ENCODE results near the gene ADIPOQ. TPM values are rescaled to one million over a fixed set of nuclear protein-coding genes. Genes with fewer than 3 reads are reported as not detected.
"Not testable (repeated sequence)": the region's sequence is repeated elsewhere in the genome, so short reads cannot be mapped to it uniquely, and the experiment has no call there.

Gene ADIPOQ
- total RNA-seq, 4 donors from 2014 or later, result 321 to 1,997 (median 1,475) TPM

DNA sequence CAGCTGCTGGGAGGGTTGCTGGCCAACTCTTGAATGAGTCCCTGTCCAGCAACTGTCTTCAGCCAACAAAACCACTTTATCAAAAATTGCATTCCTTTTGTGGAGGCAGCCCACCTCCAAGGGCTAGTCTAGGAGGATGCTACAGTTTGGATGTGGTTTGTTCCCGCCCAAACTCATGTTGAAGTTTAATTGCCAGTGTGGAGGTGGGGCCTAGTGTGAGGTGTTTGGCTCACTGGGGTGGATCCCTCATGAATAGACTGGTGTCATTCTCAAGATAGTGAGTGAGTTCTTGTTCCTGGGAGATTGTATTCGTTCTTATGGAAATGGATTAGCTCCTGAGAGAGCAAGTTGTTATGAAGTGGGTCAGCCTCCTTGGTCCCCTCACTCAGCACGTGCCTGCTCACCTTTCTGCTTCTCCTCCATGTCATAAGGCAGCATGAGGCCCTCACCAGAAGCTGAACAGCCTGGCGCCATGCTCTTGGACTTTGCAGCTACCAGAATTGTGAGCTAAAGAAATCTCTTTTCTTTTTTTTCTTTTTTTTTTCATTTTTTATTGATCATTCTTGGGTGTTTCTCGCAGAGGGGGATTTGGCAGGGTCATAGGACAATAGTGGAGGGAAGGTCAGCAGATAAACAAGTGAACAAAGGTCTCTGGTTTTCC, 32.0 kb upstream of the ADIPOQ start:
- no peak for TF ChIP-seq CTCF (IDR thresholded peaks at IDR 0.05)
- no peak for DNase-seq (ENCODE audit: low spot score)
- no peak for ATAC-seq (ENCODE audit: low FRiP score)

DNA sequence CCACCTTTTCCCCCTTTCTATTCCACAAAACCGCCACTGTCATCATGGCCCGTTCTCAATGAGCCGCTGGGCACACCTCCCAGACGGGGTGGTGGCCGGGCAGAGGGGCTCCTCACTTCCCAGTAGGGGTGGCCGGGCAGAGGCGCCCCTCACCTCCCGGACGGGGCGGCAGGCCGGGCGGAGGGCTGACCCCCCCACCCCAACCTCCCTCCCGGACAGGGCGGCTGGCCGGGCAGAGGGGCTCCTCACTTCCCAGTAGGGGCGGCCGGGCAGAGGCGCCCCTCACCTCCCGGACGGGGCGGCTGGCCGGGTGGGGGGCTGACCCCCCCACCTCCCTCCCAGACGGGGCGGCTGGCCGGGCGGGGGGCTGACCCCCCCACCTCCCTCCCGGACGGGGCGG, 31.2 kb upstream of the ADIPOQ start:
- not testable (repeated sequence) for DNase-seq (ENCODE audit: low spot score); ATAC-seq (ENCODE audit: low FRiP score)

DNA sequence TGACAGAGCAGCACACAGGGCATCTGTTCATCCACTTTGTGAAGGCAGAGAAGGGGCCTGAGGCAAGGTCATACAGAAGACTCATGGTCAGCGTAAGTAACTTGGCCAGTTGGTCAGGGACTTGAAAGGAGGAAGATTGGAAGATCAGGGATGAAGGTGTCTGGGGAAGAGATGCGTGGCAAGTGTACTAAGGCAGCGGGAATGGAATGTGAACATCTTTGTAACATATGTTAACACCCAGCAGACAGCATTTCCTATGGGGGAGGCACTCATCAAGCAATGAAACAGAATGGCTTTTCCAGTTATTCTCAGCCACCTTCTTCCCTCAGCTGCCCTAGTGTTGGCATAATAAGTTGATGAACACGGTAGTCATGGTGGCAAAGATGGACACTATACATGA, 28.4 kb upstream of the ADIPOQ start:
- no peak for TF ChIP-seq CTCF (IDR thresholded peaks at IDR 0.05)
- DNase-seq (ENCODE audit: low spot score) (no peak), ATAC-seq (ENCODE audit: low FRiP score) (no peak)

DNA sequence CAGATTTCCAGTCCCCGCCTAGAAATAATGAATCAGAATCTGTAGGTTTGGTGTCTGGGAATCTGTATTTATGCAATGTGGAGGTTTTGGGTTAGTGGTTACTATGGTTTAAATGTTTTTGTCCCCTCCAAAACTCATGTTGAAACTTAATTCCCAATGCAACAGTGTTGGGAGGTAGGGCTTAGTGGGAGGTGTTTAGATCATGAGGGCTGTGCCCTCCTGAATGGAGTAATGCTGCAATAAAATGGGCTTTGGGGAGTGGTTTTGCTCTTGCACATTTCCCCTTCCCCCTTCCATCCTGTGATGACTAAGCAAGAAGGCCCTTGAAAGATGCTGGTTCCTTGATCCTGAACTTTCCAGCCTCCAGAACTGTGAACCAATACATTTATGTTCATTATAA, 27.1 kb upstream of the ADIPOQ start:
- ATAC-seq (ENCODE audit: low FRiP score) (peak; percentile 39), DNase-seq (ENCODE audit: low spot score) (no peak)
- no peak for TF ChIP-seq CTCF (IDR thresholded peaks at IDR 0.05)

- no peak for DNase-seq (ENCODE audit: low spot score)
- TF ChIP-seq CTCF (IDR thresholded peaks at IDR 0.05), result no peak
- ATAC-seq (ENCODE audit: low FRiP score), result no peak
Observed at GRCh38 chr3:186818516-186818915, 24.0 kb upstream of the ADIPOQ start.

DNA sequence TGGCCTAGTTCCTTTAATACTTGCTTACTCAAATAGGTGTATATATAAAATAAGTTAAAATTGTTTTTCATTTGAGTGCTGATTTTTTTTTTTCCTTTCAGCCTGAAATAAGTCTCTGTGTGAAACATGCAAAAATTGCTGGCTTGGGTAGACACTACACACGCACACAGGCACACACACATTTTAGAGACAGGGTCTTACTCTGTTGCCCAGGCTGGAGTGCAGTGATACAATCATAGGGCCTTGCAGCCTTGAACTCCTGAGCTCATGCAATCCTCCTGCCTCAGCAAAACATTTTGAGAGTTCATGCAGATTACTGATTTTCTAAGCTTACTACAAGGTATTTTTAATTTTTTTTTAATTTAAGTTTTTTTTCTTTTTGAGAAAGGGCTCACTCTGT, 23.6 kb upstream of the ADIPOQ start:
- no peak for TF ChIP-seq CTCF (IDR thresholded peaks at IDR 0.05)
- ATAC-seq (ENCODE audit: low FRiP score) (no peak), DNase-seq (ENCODE audit: low spot score) (no peak)

GRCh38 chr3:186821429-186822387, 20.8 kb upstream of the ADIPOQ start:
- TF ChIP-seq CTCF (IDR thresholded peaks at IDR 0.05), result no peak
- ATAC-seq (ENCODE audit: low FRiP score), result no peak
- no peak for DNase-seq (ENCODE audit: low spot score)

DNA sequence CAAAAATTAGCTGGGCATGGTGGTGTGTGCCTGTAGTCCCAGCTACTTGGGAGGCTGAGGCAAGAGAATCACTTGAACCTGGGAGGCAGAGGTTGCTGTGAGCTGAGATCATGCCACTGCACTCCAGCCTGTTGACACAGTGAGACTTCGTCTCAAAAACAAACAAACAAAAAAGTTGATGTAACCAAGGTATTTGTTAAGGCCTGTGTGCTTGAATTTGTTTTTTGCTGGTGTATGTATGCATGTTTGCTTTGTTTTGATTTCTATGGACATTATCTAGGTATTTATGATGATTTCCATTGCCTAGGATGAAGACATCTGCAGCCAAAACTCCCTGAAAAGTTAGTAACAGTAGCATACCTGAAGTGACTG, 20.1 kb upstream of the ADIPOQ start:
- not testable (repeated sequence) for ATAC-seq (ENCODE audit: low FRiP score); DNase-seq (ENCODE audit: low spot score)
